Peyer's patch (tissue), 4 donors: ENCODE measurements around the gene CDK6. TPM values are rescaled to one million over a fixed set of nuclear protein-coding genes. Genes with fewer than 3 reads are reported as not detected.

Experiments used
- DNase-seq, 3 donors: peaks; one replicate each; pipeline ENCODE4 v3.0.0-alpha.2; 2017 to 2019
- H3K27ac ChIP-seq, 4 donors: fragments of 200-600 bp; sonication (generic); one replicate each; pipeline ENCODE4 v1.5.1; 2016 to 2019
- H3K27me3 ChIP-seq, 2 donors: fragments of 200-600 bp; sonication (generic); one replicate each; pipeline ENCODE4 v1.5.1; 2019
- H3K36me3 ChIP-seq, 3 donors: fragments of 200-600 bp; sonication (generic); one replicate each; pipeline ENCODE4 v1.5.1; 2016 to 2019
- H3K4me1 ChIP-seq, 4 donors: fragments of 200-600 bp; sonication (generic); one replicate each; pipeline ENCODE4 v1.5.1; 2016 to 2019
- H3K4me3 ChIP-seq, 4 donors: fragments of 200-600 bp; sonication (generic); 1 replicate in 3 of 4; 2 replicates in 1 of 4; pipeline ENCODE4 v1.5.1; 2016 to 2019; ENCODE audit warnings: mild to moderate bottlenecking in 1 of 4
- H3K9me3 ChIP-seq, 4 donors: fragments of 200-600 bp; sonication (generic); one replicate each; pipeline ENCODE4 v1.5.1; 2016 to 2019; ENCODE audit warnings: mild to moderate bottlenecking in 1 of 4
- POLR2A ChIP-seq, 2 donors: fragments of 450-650 bp; IDR thresholded peaks; one replicate each; pipeline ENCODE4 v1.5.1; 2017; ENCODE audit warnings: antibody characterized with exemption in 2 of 2, mild to moderate bottlenecking in 2 of 2, moderate library complexity in 2 of 2
- total RNA-seq, 4 donors: library from RNA; depleted of rRNA; stranded (reverse); fragments of >200 nt; gene quantifications; one replicate each; pipeline ENCODE4 v1.1.0, GENCODE V29; 2016
- TF ChIP-seq, protein P1 (sequence below), 6 experiments: fragments of 450-650 bp in 4 of 6; fragments of 200-600 bp in 2 of 6; sonication (generic) in 1 of 6; IDR thresholded peaks; one replicate each; pipeline ENCODE4 v1.5.1; 2017 to 2019; ENCODE audit warnings: antibody characterized with exemption in 6 of 6, mild to moderate bottlenecking in 3 of 6, moderate library complexity in 1 of 6

Gene CDK6
- total RNA-seq, 4 donors from 2014 or later: 25.6 to 75.1 (median 55.4) TPM

DNA sequence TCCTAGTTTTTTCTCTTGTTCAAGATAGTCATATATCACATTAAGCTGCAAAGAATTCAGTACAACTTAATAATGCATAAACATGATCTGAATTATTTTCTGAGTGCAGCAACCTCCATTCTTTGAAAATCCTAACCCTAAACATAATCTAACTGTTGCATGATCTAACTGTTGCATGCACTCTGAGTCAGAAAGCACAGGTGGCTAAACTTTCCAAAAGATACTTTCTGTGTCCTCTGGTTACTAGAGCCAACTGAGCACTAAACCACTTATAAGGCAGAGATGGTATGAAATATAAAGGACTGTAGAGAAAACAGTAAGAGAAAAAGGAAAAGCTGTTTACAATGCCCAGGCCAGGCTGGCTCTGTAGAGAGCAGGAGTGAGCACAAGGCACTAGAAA, 223.2 kb downstream of the CDK6 start:
- Histone ChIP-seq H3K27me3 (no peaks in the 10 kb centered on the region), H3K4me3 (no peak overlapping the region), H3K27ac (no peak overlapping the region), H3K9me3 (no peaks in the 10 kb centered on the region), H3K36me3 (peaks cover 0 to 21% (median 0%) of the 10 kb centered on the region in 3 donors), H3K4me1 (peaks cover 0 to 10% (median 0%) of the 10 kb centered on the region in 4 donors)
- no peak for DNase-seq
- TF ChIP-seq, protein P1, sequence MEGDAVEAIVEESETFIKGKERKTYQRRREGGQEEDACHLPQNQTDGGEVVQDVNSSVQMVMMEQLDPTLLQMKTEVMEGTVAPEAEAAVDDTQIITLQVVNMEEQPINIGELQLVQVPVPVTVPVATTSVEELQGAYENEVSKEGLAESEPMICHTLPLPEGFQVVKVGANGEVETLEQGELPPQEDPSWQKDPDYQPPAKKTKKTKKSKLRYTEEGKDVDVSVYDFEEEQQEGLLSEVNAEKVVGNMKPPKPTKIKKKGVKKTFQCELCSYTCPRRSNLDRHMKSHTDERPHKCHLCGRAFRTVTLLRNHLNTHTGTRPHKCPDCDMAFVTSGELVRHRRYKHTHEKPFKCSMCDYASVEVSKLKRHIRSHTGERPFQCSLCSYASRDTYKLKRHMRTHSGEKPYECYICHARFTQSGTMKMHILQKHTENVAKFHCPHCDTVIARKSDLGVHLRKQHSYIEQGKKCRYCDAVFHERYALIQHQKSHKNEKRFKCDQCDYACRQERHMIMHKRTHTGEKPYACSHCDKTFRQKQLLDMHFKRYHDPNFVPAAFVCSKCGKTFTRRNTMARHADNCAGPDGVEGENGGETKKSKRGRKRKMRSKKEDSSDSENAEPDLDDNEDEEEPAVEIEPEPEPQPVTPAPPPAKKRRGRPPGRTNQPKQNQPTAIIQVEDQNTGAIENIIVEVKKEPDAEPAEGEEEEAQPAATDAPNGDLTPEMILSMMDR (IDR thresholded peaks at IDR 0.05): no peak
- TF ChIP-seq POLR2A (IDR thresholded peaks at IDR 0.05): no peak

DNA sequence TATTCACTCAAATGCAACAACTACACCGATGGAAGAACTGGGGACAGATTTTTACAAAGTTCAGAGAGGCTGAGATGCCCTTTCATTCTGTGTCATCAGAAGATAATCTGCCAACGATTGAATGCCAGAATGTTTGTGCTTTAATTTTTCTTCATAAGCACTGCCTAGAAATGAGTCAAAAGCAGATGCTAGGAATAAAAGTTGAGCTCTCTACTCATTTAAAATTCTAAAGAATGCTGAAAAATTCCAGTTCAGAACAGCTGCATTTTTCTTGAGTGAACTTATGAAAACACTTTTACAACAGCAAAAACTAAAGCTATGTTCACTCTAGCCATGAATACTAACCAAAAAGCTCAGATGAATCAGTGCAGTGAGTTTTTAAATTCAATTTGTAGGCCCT, 223.9 kb downstream of the CDK6 start:
- TF ChIP-seq, protein P1 (IDR thresholded peaks at IDR 0.05): no peak
- TF ChIP-seq POLR2A (IDR thresholded peaks at IDR 0.05): no peak
- Histone ChIP-seq H3K4me3 (no peak overlapping the region), H3K36me3 (peaks cover 0 to 15% (median 0%) of the 10 kb centered on the region in 3 donors), H3K4me1 (peaks cover 0 to 10% (median 0%) of the 10 kb centered on the region in 4 donors), H3K27ac (no peak overlapping the region), H3K9me3 (no peaks in the 10 kb centered on the region), H3K27me3 (no peaks in the 10 kb centered on the region)
- DNase-seq: no peak

DNA sequence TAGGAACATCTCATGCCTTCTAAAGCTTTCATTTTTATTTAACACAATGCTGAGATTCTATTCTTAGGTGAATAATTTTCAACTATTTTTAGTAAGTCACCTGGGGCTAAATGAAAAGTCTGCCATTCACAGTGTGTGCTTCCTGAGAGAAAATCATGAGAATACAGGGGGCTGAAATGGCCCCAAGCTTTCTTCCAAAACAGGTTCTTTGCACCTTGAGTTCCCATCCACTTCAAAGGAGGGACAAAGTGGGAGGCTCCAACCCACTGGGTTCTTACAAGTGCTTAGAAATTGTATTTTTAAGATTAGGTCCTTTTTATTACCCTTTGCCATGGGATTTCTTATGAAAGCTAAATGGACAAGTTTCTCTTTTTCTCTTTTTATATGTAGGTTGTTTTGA, 224.6 kb downstream of the CDK6 start:
- no peak for TF ChIP-seq POLR2A (IDR thresholded peaks at IDR 0.05)
- TF ChIP-seq, protein P1 (IDR thresholded peaks at IDR 0.05): no peak

DNA sequence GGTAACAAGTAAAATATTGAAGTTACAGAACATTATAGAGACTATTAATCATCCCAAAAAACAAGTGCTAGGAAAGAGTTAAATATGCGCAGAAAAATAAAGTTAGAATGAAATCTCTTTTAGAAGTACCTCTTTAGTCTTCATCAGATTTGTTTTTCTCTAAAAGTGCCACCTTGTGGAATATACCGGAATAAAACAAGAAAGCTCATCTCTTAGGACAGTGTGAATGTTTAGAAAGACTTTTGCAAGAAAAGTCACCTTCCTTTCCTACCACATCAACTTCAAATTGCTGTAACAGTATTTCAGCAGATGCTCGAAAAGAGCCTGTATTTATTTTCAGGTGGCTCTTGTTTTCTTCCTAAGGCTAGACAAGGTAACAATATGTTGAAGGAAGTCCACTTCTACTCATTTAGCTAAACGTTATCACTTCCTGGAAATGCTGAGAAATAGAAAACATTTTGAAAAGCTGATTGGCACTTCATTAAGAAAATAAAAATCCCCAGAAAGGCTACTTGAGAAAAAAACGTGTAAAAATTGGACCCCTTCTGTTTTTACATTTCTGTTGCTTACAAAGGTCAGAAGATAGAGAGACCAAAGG, 226.4 kb downstream of the CDK6 start:
- no peak for TF ChIP-seq POLR2A (IDR thresholded peaks at IDR 0.05)
- TF ChIP-seq, protein P1 (IDR thresholded peaks at IDR 0.05): peak in 5 of 6 experiments; percentile 21 to 43 (median 39)
- H3K4me1 ChIP-seq: peaks cover 0 to 9% (median 0%) of the 10 kb centered on the region in 4 donors
- no peak overlapping the region for H3K27ac ChIP-seq
- peaks cover 0 to 2% (median 0%) of the 10 kb centered on the region in 3 donors for H3K36me3 ChIP-seq
- no peaks in the 10 kb centered on the region for H3K27me3 ChIP-seq
- DNase-seq: no peak
- no peaks in the 10 kb centered on the region for H3K9me3 ChIP-seq
- no peak overlapping the region for H3K4me3 ChIP-seq

More for the DNA sequence above, 224.6 kb downstream of the CDK6 start:
- Histone ChIP-seq H3K36me3 (peaks cover 0 to 7% (median 0%) of the 10 kb centered on the region in 3 donors), H3K9me3 (no peaks in the 10 kb centered on the region), H3K4me1 (peaks cover 0 to 10% (median 0%) of the 10 kb centered on the region in 4 donors), H3K27me3 (no peaks in the 10 kb centered on the region), H3K4me3 (no peak overlapping the region), H3K27ac (no peak overlapping the region)
- no peak for DNase-seq

DNA sequence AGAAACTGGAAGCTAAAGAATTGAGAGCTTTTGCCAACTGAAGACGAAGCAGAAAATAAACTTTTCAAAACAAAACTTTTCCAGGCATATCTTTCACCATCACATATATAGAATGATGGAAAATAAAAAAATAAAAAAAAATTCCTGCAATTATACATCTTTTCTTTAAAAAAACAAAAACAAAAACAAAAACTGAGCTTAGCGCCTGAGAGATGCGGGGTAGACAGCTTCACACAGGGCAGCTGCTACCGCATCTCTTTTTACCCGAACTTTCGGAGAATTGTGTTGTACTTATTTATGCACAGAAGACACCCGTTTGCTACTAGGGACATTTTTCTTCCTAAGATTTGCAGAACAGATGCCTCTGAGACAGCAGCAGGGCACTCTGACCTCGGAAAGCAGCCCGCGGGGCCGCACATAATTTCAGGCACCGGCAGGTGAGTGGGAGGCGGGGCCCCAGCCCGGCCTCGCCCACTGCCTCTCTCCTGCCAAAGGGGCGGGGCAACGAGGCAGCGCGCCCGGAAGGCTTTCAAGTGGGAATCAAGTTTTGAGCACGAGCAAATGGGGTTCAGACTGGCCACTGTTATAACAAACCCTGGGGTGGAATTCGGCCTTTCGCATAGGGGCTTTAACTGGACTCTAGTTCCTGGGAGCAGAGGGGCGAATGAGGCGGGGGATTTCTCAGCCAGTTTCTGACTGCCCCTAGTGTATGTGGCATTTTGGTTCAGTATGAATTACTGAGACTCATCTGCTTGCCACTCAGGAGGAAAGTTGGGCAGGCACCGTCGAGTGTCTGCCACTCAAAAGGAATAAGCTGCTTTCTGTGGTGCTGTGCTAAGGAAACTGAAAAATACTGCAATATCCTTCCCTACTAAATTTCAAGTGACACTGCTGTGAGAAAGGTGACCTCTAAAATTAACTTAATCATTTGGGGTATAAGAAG, 227.7 kb downstream of the CDK6 start:
- Histone ChIP-seq H3K4me3 (peak overlapping the region in 1 of 4 donors; percentile 3), H3K9me3 (no peaks in the 10 kb centered on the region), H3K27ac (no peak overlapping the region), H3K4me1 (no peaks in the 10 kb centered on the region), H3K27me3 (no peaks in the 10 kb centered on the region), H3K36me3 (no peaks in the 10 kb centered on the region)
- TF ChIP-seq POLR2A (IDR thresholded peaks at IDR 0.05): no peak
- TF ChIP-seq, protein P1 (IDR thresholded peaks at IDR 0.05): no peak
- peak in 2 of 3 donors; percentile 48 to 52 for DNase-seq
